ENCODE measurements around the gene ERN2.
"Not testable (repeated sequence)": the region's sequence is repeated elsewhere in the genome, so short reads cannot be mapped to it uniquely, and the experiment has no call there.

ERN2 gene

DNA sequence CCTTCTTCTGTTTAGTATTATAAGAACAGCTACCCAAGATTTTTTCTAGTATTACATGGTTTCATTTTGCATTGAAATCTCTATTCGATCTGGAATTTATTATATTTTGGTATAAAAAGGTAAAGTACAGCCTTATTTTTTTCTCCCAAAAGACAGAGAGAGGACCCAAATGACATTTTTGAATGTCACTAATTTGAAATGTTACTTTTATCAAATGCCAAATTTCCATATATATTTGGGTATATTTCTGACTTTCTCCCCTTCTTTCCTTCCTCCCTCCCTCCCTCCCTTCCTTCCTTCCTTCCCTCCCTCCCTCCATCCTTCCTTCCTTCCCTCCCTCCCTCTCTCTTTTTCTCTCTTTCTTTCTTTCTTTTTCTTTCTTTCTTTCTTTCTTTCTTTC lies 35.6 kb upstream of the ERN2 start:
- DNase-seq (ENCODE audit: low read depth, low spot score): no peak
- in situ Hi-C loops (cut with HindIII; ENCODE audit: low sequenced_read_pairs): no loop called here
- TF ChIP-seq, protein P1, sequence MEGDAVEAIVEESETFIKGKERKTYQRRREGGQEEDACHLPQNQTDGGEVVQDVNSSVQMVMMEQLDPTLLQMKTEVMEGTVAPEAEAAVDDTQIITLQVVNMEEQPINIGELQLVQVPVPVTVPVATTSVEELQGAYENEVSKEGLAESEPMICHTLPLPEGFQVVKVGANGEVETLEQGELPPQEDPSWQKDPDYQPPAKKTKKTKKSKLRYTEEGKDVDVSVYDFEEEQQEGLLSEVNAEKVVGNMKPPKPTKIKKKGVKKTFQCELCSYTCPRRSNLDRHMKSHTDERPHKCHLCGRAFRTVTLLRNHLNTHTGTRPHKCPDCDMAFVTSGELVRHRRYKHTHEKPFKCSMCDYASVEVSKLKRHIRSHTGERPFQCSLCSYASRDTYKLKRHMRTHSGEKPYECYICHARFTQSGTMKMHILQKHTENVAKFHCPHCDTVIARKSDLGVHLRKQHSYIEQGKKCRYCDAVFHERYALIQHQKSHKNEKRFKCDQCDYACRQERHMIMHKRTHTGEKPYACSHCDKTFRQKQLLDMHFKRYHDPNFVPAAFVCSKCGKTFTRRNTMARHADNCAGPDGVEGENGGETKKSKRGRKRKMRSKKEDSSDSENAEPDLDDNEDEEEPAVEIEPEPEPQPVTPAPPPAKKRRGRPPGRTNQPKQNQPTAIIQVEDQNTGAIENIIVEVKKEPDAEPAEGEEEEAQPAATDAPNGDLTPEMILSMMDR (IDR thresholded peaks at IDR 0.05; ENCODE audit: low read depth, low read length): no peak
- H3K4me3 ChIP-seq (ENCODE audit: low read depth, low read length): no peak overlapping the region

DNA sequence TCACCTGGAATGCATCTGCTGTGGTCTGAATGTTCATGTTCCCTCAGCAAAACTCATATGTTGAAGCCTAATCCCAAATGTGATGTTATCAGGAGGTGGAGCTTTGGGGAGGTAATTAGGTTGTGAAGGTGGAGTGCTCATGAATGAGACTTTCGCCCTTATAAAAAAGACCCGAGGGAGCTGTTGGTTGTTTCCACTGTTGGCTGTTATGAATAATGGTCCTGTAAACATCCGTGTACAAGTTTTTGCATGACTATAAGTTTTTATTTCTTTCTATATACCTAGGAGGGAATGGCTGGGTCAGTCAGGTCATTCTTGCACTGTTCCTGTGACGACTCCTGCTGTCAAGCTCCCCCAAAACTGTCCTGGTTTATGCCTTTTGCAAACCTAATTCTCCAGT lies 32.2 kb upstream of the ERN2 start:
- TF ChIP-seq, protein P1 (IDR thresholded peaks at IDR 0.05; ENCODE audit: low read depth, low read length): no peak
- H3K4me3 ChIP-seq (ENCODE audit: low read depth, low read length): no peak overlapping the region
- no peak for DNase-seq (ENCODE audit: low read depth, low spot score)
- in situ Hi-C loops (cut with HindIII; ENCODE audit: low sequenced_read_pairs): no loop called here

DNA sequence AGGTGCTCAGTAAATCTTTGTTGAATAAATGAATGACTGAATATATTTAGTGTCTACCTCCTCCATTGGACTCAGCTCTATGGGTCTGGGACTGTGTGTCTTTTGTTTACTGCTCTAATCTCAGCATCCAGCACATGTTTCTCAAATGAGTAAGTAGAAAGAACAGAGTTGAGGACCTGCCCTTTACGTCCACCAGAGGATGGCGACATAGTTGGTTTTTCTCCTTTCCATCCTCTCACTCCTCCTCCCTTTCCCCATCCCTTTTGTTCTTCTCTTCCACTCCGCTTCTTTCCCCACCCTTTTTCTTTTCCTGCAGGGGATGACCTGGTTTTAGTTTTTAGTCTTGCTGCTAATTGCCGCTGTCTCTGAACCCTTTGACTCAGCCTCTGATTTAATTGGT lies 29.7 kb upstream of the ERN2 start:
- TF ChIP-seq, protein P1 (IDR thresholded peaks at IDR 0.05; ENCODE audit: low read depth, low read length): no peak
- in situ Hi-C loops (cut with HindIII; ENCODE audit: low sequenced_read_pairs): no loop called here
- H3K4me3 ChIP-seq (ENCODE audit: low read depth, low read length): no peak overlapping the region
- DNase-seq (ENCODE audit: low read depth, low spot score): no peak

DNA sequence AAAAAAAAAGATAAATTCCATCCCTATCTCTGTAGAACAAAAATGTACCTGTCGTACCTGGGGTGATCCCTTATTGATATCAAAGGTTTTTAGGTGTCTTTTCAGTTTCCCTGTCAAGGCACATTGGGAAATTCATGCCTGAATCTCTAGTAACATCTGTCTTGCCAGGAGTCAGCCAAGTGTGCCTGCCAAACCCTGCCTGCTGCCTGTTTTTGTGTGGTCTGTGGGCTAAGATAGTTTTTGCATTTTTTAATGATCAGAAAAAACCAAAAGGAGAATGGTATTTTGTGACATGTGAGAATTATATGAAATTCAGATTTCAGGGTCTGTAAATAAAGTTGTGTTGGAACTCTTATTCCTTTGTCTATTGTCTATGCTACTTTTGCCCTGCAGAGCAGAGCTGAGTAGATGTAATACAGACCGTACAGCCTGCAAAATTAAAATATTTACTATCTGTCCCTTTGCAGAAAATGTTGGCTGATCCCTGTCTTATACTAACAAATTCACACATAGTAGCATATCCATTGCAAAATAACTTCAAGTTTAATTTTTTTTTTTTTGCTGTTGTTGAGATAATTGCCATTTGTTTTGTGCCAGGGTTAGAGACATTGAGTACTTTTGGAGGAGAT lies 28.8 kb upstream of the ERN2 start:
- H3K4me3 ChIP-seq (ENCODE audit: low read depth, low read length): no peak overlapping the region
- in situ Hi-C loops (cut with HindIII; ENCODE audit: low sequenced_read_pairs): no loop called here
- DNase-seq (ENCODE audit: low read depth, low spot score): no peak
- TF ChIP-seq, protein P1 (IDR thresholded peaks at IDR 0.05; ENCODE audit: low read depth, low read length): no peak

DNA sequence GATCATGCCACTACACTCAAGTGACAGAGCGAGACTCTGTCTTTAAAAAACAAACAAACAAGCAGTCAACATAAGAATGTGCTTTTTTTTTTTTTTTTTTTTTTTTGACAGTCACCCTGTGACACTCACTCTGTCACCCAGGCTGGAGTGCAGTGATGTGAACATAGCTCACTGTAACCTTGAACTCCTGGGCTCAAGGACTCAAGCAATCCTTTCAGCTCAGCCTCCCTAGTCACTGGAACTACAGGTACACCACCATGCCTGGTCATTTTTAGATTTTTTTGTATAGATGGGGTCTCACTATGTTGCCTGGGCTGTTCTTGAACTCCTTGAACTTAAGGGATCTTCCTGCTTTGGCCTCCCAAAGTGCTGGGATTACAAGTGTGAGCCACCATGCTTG lies 26.5 kb upstream of the ERN2 start:
- TF ChIP-seq, protein P1 (IDR thresholded peaks at IDR 0.05; ENCODE audit: low read depth, low read length): no peak
- in situ Hi-C loops (cut with HindIII; ENCODE audit: low sequenced_read_pairs): no loop called here
- DNase-seq (ENCODE audit: low read depth, low spot score): no peak
- H3K4me3 ChIP-seq (ENCODE audit: low read depth, low read length): no peak overlapping the region

DNA sequence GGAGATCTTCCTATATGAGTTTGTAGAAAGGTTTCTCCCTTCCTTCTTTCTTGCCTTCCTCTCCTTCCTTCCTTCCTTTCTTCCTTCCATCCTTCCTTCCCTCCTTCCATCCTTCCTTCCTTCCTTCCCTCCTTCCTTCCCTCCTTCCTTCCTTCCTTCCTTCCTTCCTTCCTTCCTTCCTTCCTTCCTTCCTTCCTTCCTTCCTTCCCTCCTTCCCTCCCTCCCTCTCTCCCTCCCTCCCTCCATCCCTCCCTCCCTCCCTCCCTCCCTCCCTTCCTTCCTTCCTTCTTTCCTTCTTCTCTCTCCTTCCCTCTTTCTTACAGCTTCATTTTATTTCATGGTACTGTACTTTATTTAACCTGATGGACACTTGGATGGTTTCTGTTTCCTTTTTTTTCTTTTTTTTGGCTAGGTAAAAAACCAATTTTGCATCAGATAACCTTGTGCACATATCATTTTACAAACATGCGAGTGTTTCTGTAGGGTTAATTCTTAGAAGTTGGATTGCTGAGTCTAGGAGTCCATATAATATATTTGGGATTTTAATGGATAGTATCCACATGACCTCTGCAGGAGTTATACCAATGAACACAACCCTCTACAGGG lies 24.5 kb upstream of the ERN2 start:
- H3K4me3 ChIP-seq (ENCODE audit: low read depth, low read length); in situ Hi-C loops (cut with HindIII; ENCODE audit: low sequenced_read_pairs); DNase-seq (ENCODE audit: low read depth, low spot score): not testable (repeated sequence)

DNA sequence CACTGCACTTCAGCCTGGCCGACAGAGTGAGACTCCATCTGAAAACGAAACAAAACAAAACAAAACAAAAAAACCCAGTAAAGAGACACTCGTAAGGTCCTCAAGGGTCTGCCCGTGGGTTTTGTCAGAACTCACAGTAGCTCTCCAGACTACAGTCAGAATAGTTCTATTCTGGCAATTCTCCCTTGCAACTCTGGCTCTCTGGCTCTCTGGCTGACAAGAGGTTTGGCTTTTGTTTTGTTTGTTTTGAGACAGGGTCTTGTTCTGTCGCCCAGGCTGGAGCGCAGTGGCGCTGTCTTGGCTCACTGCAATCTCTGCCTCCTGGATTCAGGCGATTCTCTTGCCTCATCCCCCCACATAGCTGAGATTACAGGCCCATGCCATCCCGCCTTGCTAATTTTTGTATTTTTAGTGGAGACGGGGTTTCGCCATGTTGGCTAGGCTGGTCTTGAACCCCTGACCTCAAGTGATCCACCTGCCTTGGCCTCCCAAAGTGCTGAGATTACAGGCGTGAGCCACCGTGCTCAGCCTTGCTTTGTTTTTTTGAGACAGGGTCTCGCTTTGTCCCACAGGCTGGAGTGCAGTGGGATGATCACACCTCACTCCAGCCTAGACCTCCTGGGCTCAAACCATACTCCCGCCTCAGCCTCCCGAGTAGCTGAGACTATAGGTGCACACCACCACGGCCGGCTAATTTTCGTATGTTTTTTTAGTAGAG lies 21.3 kb upstream of the ERN2 start:
- no peak overlapping the region for H3K4me3 ChIP-seq (ENCODE audit: low read depth, low read length)
- TF ChIP-seq, protein P1 (IDR thresholded peaks at IDR 0.05; ENCODE audit: low read depth, low read length): no peak
- in situ Hi-C loops (cut with HindIII; ENCODE audit: low sequenced_read_pairs): no loop called here
- no peak for DNase-seq (ENCODE audit: low read depth, low spot score)
